Thyroid gland (tissue), 4 donors: ENCODE measurements around the gene GSG1L2.

ENCODE experiments used
- CTCF ChIP-seq, 6 experiments: fragments of 200-600 bp in 3 of 6; fragments of 450-650 bp in 3 of 6; sonication (generic) in 3 of 6; IDR thresholded peaks; one replicate each; pipeline ENCODE4 v1.5.1; 2016 to 2019; ENCODE audit warnings: antibody characterized with exemption in 6 of 6, mild to moderate bottlenecking in 2 of 6, inconsistent platforms in 1 of 6, moderate library complexity in 1 of 6
- POLR2A ChIP-seq, 2 donors: fragments of 450-650 bp; IDR thresholded peaks; one replicate each; pipeline ENCODE4 v1.6.1; 2017; ENCODE audit warnings: antibody characterized with exemption in 2 of 2, mild to moderate bottlenecking in 2 of 2, moderate library complexity in 1 of 2

DNA sequence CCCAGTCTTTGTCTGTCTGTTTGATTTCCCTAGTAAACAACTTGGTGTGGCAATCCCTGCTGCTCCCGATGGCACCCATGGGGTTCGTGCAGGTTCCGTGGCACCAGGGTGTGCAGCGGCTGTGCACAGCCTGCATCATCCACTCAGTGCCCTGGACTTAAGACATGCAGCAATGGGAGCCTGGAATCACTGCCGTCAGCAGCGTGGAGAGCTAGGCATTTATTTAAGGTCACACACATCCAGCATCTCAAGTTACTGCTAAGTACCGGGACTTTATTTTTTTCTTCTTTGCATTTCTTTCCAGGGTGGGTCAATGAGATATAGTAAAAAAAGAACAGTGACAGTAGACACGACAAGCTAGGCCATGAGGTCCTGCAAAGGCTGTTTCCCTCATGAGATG is 33.3 kb downstream of the GSG1L2 start:
- TF ChIP-seq CTCF (IDR thresholded peaks at IDR 0.05) (no peak), POLR2A (IDR thresholded peaks at IDR 0.05) (no peak)
